ENCODE measurements around the gene FSIP1. TPM values are rescaled to one million over a fixed set of nuclear protein-coding genes. Genes with fewer than 3 reads are reported as not detected.

The FSIP1 gene
- total RNA-seq, 1 donor from 2014 or later, result 5.5 TPM

GRCh38 chr15:39582286-39582976 is 200.2 kb downstream of the FSIP1 start:
- no peak for DNase-seq (ENCODE audit: low read depth)

GRCh38 chr15:39581793-39582285 is 200.8 kb downstream of the FSIP1 start:
- DNase-seq (ENCODE audit: low read depth), result peak; percentile 53

GRCh38 chr15:39581242-39581792 is 201.3 kb downstream of the FSIP1 start:
- no peak for DNase-seq (ENCODE audit: low read depth)

- DNase-seq (ENCODE audit: low read depth), result peak; percentile 59
Measured at GRCh38 chr15:39580485-39581241, 202.0 kb downstream of the FSIP1 start, which contains the start of gene THBS1. THBS1 (plus strand) TSS chr15:39581079; CDS start chr15:39581858, 779 bp downstream.

- DNase-seq (ENCODE audit: low read depth), result peak; percentile 72
Measured at GRCh38 chr15:39580117-39580484, 202.5 kb downstream of the FSIP1 start.

- DNase-seq (ENCODE audit: low read depth), result peak; percentile 90
Measured at GRCh38 chr15:39579487-39580116, 203.0 kb downstream of the FSIP1 start.

GRCh38 chr15:39578851-39579486 is 203.7 kb downstream of the FSIP1 start:
- peak; percentile 53 for DNase-seq (ENCODE audit: low read depth)

- DNase-seq (ENCODE audit: low read depth), result no peak
Measured at GRCh38 chr15:39575180-39575579, 207.5 kb downstream of the FSIP1 start.

- DNase-seq (ENCODE audit: low read depth), result no peak
Measured at GRCh38 chr15:39574427-39574826, 208.2 kb downstream of the FSIP1 start.

- no peak for DNase-seq (ENCODE audit: low read depth)
Measured at GRCh38 chr15:39573844-39574243, 208.8 kb downstream of the FSIP1 start.

GRCh38 chr15:39573287-39573686 is 209.4 kb downstream of the FSIP1 start:
- no peak for DNase-seq (ENCODE audit: low read depth)

GRCh38 chr15:39565851-39566250 is 216.8 kb downstream of the FSIP1 start:
- peak; percentile 53 for DNase-seq (ENCODE audit: low read depth)

- no peak for DNase-seq (ENCODE audit: low read depth)
Measured at GRCh38 chr15:39564972-39565665, 217.5 kb downstream of the FSIP1 start.

- DNase-seq (ENCODE audit: low read depth), result no peak
Measured at GRCh38 chr15:39558421-39558820, 224.2 kb downstream of the FSIP1 start.

- DNase-seq (ENCODE audit: low read depth), result no peak
Measured at GRCh38 chr15:39556461-39556860, 226.2 kb downstream of the FSIP1 start.

GRCh38 chr15:39555885-39556284 is 226.8 kb downstream of the FSIP1 start:
- no peak for DNase-seq (ENCODE audit: low read depth)

GRCh38 chr15:39554746-39555387 is 227.8 kb downstream of the FSIP1 start:
- DNase-seq (ENCODE audit: low read depth), result no peak

GRCh38 chr15:39553947-39554693 is 228.5 kb downstream of the FSIP1 start:
- no peak for DNase-seq (ENCODE audit: low read depth)

- DNase-seq (ENCODE audit: low read depth), result no peak
Measured at GRCh38 chr15:39552556-39552955, 230.1 kb downstream of the FSIP1 start.

- DNase-seq (ENCODE audit: low read depth), result no peak
Measured at GRCh38 chr15:39551476-39551875, 231.2 kb downstream of the FSIP1 start.
